Measurements from ENCODE around the gene DALRD3.

DNA sequence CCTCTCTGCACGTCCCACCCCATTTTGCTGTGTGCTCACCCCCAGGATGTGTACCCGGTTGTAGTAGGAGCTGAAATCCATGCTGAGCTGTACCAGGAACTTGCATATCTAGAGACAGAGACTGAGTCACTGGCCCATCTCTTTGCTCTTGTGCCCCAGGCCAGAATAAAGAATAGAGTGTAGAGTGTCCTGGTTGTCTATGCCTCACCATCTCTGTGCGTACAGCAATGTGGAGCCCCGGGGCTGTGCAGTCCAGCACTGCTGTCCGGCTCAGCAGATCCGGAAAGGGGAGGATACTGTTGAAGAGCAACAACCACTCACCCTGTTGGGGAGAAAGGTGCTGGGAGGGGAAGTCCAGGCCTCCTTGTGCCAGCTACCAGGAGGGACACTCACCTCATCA, 2.6 kb downstream of the DALRD3 start:
- TF ChIP-seq, protein P1, sequence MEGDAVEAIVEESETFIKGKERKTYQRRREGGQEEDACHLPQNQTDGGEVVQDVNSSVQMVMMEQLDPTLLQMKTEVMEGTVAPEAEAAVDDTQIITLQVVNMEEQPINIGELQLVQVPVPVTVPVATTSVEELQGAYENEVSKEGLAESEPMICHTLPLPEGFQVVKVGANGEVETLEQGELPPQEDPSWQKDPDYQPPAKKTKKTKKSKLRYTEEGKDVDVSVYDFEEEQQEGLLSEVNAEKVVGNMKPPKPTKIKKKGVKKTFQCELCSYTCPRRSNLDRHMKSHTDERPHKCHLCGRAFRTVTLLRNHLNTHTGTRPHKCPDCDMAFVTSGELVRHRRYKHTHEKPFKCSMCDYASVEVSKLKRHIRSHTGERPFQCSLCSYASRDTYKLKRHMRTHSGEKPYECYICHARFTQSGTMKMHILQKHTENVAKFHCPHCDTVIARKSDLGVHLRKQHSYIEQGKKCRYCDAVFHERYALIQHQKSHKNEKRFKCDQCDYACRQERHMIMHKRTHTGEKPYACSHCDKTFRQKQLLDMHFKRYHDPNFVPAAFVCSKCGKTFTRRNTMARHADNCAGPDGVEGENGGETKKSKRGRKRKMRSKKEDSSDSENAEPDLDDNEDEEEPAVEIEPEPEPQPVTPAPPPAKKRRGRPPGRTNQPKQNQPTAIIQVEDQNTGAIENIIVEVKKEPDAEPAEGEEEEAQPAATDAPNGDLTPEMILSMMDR (IDR thresholded peaks at IDR 0.05), result no peak
- TF ChIP-seq POLR2AphosphoS5 (IDR thresholded peaks at IDR 0.05; ENCODE audit: insufficient read depth in 1 of 2, low read depth in 1 of 2) (no peak), POLR2A (IDR thresholded peaks at IDR 0.05) (no peak)

Measured in vagina (tissue), 2 donors.